ENCODE measurements around the gene GSTO1.
"Not testable (repeated sequence)": the region's sequence is repeated elsewhere in the genome, so short reads cannot be mapped to it uniquely, and the experiment has no call there.

Gene GSTO1

DNA sequence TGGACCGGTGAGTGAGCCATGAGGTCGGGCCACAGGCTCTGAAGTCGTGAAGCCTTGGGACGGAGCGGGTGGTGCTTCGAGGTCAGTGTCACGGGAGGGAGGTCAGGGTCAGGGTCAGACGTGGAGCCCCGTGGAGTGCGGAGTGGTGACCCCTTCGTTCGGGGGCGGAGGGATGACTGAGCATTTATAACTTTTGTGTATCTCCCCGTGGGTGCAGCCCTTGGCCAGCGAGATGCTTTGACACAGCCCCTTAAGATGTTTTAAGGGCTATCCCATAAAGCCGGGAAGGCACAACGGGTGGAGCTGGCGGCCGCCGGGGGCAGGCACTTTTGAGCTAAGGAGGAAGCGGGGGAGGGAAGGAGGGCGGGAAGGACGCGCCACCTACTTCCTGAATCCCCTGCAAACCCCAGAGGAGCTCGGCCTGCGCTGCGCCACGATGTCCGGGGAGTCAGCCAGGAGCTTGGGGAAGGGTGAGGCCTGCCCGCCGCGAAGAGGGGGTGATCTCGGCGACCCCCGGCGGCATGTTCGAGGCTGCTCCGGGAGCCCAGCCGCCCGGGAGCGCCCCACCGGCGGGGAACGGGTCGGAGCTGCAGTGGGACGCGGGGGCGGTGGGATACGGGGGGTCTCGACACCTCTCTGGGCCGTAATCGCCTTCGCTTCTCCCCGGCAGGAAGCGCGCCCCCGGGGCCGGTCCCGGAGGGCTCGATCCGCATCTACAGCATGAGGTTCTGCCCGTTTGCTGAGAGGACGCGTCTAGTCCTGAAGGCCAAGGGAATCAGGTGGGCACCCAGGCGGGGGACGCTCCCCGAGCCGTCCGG lies at the start of gene GSTO1:
Gene GSTO1 (plus strand): TSS at position 400 of the 818 bp plus-strand sequence. CDS start 37 bp downstream, at position 437.
- peak; percentile 76 for DNase-seq (ENCODE audit: low spot score)

- no peak for DNase-seq (ENCODE audit: low spot score)
Measured at GRCh38 chr10:104208730-104209129, 46.0 kb upstream of the GSTO1 start.

DNA sequence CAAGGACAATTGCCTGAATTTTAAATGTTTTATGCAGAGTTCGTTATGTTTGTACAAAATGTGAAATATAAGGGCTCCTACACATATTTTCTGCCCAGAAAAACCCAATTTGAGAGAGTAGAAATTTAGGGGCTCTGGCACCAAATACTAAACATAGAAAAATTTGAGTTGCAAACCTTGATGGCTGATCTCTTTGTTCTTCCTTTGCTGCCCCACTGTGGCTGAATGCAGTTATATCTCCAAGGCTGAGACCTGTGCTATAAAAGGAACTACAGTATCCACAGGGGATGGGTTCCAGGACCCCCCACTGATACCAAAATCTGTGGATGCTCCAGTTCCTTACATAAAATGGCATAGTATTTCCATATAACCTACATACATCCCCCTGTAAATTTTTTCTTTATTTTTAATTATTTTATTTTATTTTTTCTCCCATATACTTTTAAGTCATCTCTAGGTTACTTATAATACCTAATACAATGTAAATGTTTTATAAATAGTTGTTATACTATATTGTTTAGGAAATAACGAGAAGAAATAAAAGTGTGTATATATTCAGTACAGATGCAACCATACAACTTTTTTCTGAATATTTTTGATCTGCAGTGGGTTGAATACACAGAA lies 45.0 kb upstream of the GSTO1 start:
- DNase-seq (ENCODE audit: low spot score), result peak; percentile 43

- DNase-seq (ENCODE audit: low spot score), result no peak
Measured at GRCh38 chr10:104216631-104217030, 38.1 kb upstream of the GSTO1 start.

DNA sequence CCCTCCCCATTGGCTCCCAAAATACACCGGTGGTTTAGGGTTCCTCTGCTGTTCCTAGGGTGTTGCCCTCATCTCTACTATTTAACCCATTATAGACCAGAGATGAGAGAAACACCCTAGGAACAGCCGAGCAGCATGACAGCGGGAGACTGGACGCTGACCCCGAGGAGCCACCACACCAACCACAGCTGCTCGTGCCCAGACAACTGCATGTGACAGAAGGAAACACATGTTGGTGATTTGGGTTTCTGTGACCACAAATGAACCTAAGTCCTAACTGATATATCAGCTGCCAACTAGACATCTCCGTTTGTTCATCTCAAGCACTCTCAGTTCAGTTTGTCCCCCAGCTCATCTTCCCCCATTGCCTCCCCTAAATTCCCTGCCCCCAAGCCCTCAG lies 35.9 kb upstream of the GSTO1 start:
- no peak for DNase-seq (ENCODE audit: low spot score)

DNA sequence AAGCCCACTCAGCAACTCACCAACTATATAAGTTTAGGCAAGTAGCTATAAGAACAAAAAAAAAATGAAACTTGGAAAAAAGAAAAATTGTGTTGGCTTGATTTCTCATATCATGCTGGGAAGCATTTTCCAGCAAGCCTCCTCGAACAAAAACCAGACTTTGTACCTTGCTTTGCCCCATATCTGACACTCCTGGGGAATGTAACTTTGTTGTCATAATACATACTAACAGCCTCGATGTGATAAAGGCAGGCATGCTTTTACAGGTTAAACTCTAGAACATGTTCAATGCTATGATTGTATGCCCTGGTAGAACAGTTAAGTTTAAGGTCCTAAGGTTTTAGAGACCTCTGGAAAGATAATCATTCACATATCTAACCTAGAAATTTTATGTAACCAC lies 34.2 kb upstream of the GSTO1 start:
- no peak for DNase-seq (ENCODE audit: low spot score)

GRCh38 chr10:104223304-104223703 lies 31.4 kb upstream of the GSTO1 start:
- no peak for DNase-seq (ENCODE audit: low spot score)

- no peak for DNase-seq (ENCODE audit: low spot score)
Measured at GRCh38 chr10:104230490-104230889, 24.2 kb upstream of the GSTO1 start.

- DNase-seq (ENCODE audit: low spot score), result peak; percentile 96
Measured at GRCh38 chr10:104231784-104232612, 22.7 kb upstream of the GSTO1 start, which contains the start of gene CFAP43. Gene CFAP43 (minus strand): TSS chr10:104232364. CDS start chr10:104232246, 118 bp downstream.

- DNase-seq (ENCODE audit: low spot score), result no peak
Measured at GRCh38 chr10:104232613-104233102, 22.0 kb upstream of the GSTO1 start.

DNA sequence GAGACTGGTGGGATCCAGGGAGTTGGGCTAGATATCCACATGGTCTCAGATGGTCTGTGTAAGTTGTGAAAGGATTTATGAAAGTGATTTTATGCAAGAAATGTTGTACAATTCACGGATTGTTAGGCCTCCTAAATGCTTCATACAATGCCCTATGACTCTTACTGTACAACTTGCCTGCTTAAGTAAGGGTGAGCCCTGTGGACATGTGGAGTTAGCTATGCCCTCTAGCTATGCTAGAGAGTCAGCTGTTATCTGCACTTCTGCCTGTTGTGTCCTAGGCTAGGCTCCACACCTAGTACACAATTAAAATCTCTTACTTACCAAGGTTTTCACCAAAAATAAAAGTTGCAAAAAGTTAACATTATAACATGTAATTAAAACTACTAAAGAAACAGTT lies 20.9 kb upstream of the GSTO1 start:
- DNase-seq (ENCODE audit: low spot score), result no peak

DNA sequence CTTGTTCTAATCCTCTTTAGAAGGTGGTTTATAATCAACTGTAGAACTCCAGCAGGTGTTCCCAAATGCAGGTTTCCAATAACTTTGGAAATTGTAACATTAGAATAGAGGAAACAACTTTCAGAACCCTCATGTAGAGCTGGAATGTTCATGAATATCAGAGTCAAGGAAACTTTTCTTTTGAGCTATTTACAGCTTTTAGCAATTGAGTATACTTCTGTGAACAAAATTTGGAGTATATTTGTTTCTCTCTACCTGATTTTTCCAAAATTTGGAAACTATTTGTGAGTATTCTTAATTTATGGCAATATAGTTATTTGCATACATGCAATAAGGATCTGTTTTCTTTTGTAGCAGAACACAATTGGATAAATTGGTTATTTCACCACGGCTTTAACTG lies 19.8 kb upstream of the GSTO1 start:
- no peak for DNase-seq (ENCODE audit: low spot score)

DNA sequence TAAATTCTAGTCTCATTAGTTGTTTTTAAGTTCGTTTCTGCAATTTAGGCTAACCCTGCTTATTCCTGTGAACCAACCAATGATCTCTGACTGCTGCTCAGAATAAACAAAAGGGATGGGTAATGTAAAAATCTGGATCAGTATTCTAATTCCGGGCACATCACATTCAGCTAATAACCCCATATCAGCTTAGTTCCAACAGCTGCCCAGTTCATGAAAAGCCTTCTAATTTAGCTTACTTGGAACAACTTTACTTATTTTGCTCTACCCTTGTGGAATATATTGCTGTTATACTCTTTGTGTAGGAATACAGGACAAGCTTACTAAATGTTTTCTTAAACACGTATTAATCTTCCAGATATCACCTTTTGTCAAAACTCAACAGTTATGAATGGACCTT lies 18.9 kb upstream of the GSTO1 start:
- no peak for DNase-seq (ENCODE audit: low spot score)

DNA sequence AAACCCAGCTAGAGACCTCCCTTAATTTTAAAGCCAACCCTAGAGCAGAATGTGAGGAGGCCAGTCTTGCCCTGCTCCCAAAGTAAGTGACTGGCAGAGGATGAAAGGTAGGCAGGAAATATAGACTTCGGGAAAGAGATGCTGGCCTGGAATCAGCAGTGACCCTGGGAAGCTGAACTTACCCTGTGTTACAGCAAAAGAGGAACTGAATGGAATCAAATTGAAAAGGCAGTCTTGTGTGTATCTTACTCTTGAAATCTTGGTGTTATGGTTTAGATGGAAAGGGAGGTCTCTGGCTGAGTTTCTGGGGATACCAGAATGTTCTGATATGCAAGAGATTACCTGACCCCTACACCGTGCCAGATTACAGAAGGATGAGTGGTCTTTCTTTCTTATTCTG lies 14.6 kb upstream of the GSTO1 start:
- no peak for DNase-seq (ENCODE audit: low spot score)

- no peak for DNase-seq (ENCODE audit: low spot score)
Measured at GRCh38 chr10:104242545-104242944, 12.1 kb upstream of the GSTO1 start.

- DNase-seq (ENCODE audit: low spot score), result not testable (repeated sequence)
Measured at GRCh38 chr10:104243009-104243408, 11.7 kb upstream of the GSTO1 start.

DNA sequence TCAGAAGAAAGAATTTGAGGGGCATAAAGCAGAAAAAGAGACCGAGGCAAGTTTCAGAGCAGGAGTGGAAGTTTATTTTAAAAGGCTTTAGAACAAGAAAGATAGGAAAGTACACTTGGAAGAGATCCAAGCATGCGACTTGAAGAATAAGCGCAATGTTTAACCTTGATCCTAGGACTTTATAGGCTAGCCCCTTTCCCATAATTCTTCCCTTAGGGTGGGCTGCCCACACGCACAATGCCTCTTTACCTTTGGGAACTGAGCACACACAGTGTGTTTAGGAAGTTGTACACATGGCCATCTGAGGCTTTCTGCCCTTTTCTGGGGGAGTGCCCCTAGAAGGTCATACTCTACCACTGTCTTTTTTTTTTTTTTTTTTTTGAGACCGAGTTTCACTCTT lies 11.2 kb upstream of the GSTO1 start:
- no peak for DNase-seq (ENCODE audit: low spot score)

- no peak for DNase-seq (ENCODE audit: low spot score)
Measured at GRCh38 chr10:104245066-104245632, 9.5 kb upstream of the GSTO1 start.

GRCh38 chr10:104246976-104247375 lies 7.7 kb upstream of the GSTO1 start:
- no peak for DNase-seq (ENCODE audit: low spot score)

- no peak for DNase-seq (ENCODE audit: low spot score)
Measured at GRCh38 chr10:104247513-104248146, 7.1 kb upstream of the GSTO1 start.

DNA sequence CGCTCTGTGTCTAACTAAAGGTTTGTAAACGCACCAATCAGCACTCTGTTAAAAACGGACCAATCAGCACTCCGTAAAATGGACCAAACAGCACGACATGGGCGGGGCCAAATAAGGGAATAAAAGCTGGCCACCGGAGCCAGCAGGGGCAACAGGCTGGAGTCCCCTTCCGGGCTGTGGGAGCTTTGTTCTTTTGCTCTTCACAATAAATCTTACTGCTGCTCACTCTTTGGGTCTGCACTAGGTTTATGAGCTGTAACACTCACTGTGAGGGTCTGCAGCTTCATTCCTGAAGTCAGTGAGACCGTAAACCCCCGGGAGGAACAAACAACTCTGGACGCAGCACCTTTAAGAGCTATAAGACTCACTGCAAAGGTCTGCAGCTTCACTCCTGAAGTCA lies 5.8 kb upstream of the GSTO1 start:
- DNase-seq (ENCODE audit: low spot score), result not testable (repeated sequence)

DNA sequence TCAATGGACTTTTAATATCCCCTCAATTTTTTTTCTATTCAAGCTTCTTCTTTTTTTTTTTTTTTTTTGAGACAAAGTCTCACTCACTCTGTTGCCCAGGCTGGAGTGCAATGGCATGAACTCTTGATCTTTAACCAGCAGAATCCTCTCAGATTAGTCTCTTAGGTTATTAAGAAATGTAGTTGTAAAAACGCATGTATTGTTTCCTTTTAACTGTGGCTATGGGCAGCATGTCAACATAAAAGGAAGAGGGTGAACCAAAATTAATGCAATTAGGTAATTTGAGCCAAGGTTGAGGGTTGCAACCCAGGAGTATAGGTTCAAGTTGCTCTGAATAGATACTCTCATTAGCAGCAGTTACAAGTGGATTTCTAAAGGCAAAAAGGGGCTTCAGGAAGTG lies 4.3 kb upstream of the GSTO1 start:
- DNase-seq (ENCODE audit: low spot score), result no peak

Measured in D341Med (cell line).